ENCODE data around the gene VWA5B1. TPM values are rescaled to one million over a fixed set of nuclear protein-coding genes. Genes with fewer than 3 reads are reported as not detected.
A peak's percentile ranks its signal among the peaks of the same experiment; 100 is the strongest.

The VWA5B1 gene
- total RNA-seq, 1 experiment from 2014 or later: not detected

GRCh38 chr1:20281801-20282200 is 8.9 kb upstream of the VWA5B1 start:
- POLR2A ChIA-PET (ENCODE audit: unreplicated experiment): interaction anchor here (0.5 kb wide), 1 partner anchor 116 kb away, joined by 10 read pairs; no protein-coding TSS in a partner anchor

GRCh38 chr1:20282533-20282932 is 8.1 kb upstream of the VWA5B1 start:
- DNase-seq (no peak), ATAC-seq (no peak)
- Histone ChIP-seq H3K9ac (ENCODE audit: low read length) (no peak overlapping the region), H3K27ac (ENCODE audit: low read length) (no peak overlapping the region), H3K9me3 (ENCODE audit: low read length) (no peaks in the 10 kb centered on the region), H3K4me1 (ENCODE audit: insufficient read depth, low read length) (peaks cover 13% of the 10 kb centered on the region), H3K9me2 (replicated peaks; ENCODE audit: low read length) (no peaks in the 10 kb centered on the region), H3F3A (ENCODE audit: low read length, unreplicated experiment) (no peaks in the 10 kb centered on the region), H3K79me2 (ENCODE audit: low read length) (no peaks in the 10 kb centered on the region), H3K4me3 (ENCODE audit: low read length) (no peak overlapping the region), H4K20me1 (ENCODE audit: low read length) (no peaks in the 10 kb centered on the region), H3K36me3 (ENCODE audit: low read depth, low read length) (no peaks in the 10 kb centered on the region), H3K27me3 (ENCODE audit: low read length) (no peaks in the 10 kb centered on the region), H2AFZ (ENCODE audit: low read length) (no peak overlapping the region), H3K4me2 (ENCODE audit: low read length) (no peak overlapping the region)
- CTCF ChIA-PET: no interaction called here
- POLR2A ChIA-PET (ENCODE audit: unreplicated experiment): interaction anchor here (0.5 kb wide), 1 partner anchor 117 kb away, joined by 10 read pairs; no protein-coding TSS in a partner anchor
- no TSS peak for BruUV-seq (replicated peaks)
- intact Hi-C loops (cut with micrococcal nuclease): no loop called here
- TF ChIP-seq EZH2 (IDR thresholded peaks at IDR 0.05; ENCODE audit: low read length, unreplicated experiment): no peak
- no peak for TF ChIP-seq EZH2phosphoT487 (IDR thresholded peaks at IDR 0.05; ENCODE audit: borderline replicate concordance, low read length)
- TF ChIP-seq CTCF (conservative IDR thresholded peaks at IDR 0.05; ENCODE audit: low read depth, low read length): no peak

More at GRCh38 chr1:20281801-20282200, 8.9 kb upstream of the VWA5B1 start:
- Histone ChIP-seq H3K79me2 (ENCODE audit: low read length) (no peaks in the 10 kb centered on the region), H3F3A (ENCODE audit: low read length, unreplicated experiment) (no peaks in the 10 kb centered on the region), H3K36me3 (ENCODE audit: low read depth, low read length) (no peaks in the 10 kb centered on the region), H3K4me3 (ENCODE audit: low read length) (no peak overlapping the region), H3K9me3 (ENCODE audit: low read length) (no peaks in the 10 kb centered on the region), H3K9ac (ENCODE audit: low read length) (no peak overlapping the region), H3K9me2 (replicated peaks; ENCODE audit: low read length) (no peaks in the 10 kb centered on the region), H3K27ac (ENCODE audit: low read length) (no peak overlapping the region), H2AFZ (ENCODE audit: low read length) (no peak overlapping the region), H4K20me1 (ENCODE audit: low read length) (no peaks in the 10 kb centered on the region), H3K4me2 (ENCODE audit: low read length) (no peak overlapping the region), H3K4me1 (ENCODE audit: insufficient read depth, low read length) (peaks cover 13% of the 10 kb centered on the region), H3K27me3 (ENCODE audit: low read length) (no peaks in the 10 kb centered on the region)
- intact Hi-C loops (cut with micrococcal nuclease): no loop called here
- no peak for TF ChIP-seq EZH2phosphoT487 (IDR thresholded peaks at IDR 0.05; ENCODE audit: borderline replicate concordance, low read length)
- no peak for TF ChIP-seq CTCF (conservative IDR thresholded peaks at IDR 0.05; ENCODE audit: low read depth, low read length)
- no peak for TF ChIP-seq EZH2 (IDR thresholded peaks at IDR 0.05; ENCODE audit: low read length, unreplicated experiment)
- ATAC-seq (no peak), DNase-seq (peak; percentile 25)
- CTCF ChIA-PET: no interaction called here
- BruUV-seq (replicated peaks): no TSS peak

DNA sequence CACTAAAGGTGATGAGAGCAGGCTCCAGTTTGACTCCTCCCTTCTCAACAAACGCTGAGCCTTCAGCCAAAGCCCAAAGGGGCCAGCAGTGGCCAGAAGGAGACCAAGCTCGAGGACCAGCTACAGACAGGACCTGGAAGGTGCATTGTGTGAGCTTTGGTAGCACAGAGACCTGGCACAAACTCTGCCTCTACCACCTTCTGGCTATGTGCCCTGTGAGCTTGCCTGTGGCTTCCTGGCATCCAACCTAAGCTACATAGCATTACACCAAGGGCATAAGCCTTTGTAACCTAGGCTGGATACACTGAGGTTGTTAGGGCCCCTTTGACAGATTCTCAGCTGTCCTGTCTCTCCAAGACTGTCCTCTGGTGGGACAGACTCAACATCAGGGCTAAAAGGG is 6.6 kb upstream of the VWA5B1 start:
- ATAC-seq (no peak), DNase-seq (no peak)
- Histone ChIP-seq H3K4me1 (ENCODE audit: insufficient read depth, low read length) (peaks cover 11% of the 10 kb centered on the region), H3K27ac (ENCODE audit: low read length) (no peak overlapping the region), H3K27me3 (ENCODE audit: low read length) (no peaks in the 10 kb centered on the region), H3K9ac (ENCODE audit: low read length) (no peak overlapping the region), H3K79me2 (ENCODE audit: low read length) (no peaks in the 10 kb centered on the region), H3K9me2 (replicated peaks; ENCODE audit: low read length) (no peaks in the 10 kb centered on the region), H4K20me1 (ENCODE audit: low read length) (no peaks in the 10 kb centered on the region), H3K36me3 (ENCODE audit: low read depth, low read length) (no peaks in the 10 kb centered on the region), H3K9me3 (ENCODE audit: low read length) (no peaks in the 10 kb centered on the region), H3F3A (ENCODE audit: low read length, unreplicated experiment) (no peaks in the 10 kb centered on the region), H3K4me2 (ENCODE audit: low read length) (no peak overlapping the region), H2AFZ (ENCODE audit: low read length) (no peak overlapping the region), H3K4me3 (ENCODE audit: low read length) (no peak overlapping the region)
- TF ChIP-seq CTCF (conservative IDR thresholded peaks at IDR 0.05; ENCODE audit: low read depth, low read length) (no peak), EZH2phosphoT487 (IDR thresholded peaks at IDR 0.05; ENCODE audit: borderline replicate concordance, low read length) (no peak)
- ChIA-PET CTCF (no interaction called here), POLR2A (ENCODE audit: unreplicated experiment) (no interaction called here)
- intact Hi-C loops (cut with micrococcal nuclease): no loop called here
- BruUV-seq (replicated peaks): no TSS peak

Measured in PC-3 (cell line).